Measurements from ENCODE around the gene IGF1R.

Gene IGF1R

GRCh38 chr15:98803228-98804056, 155.1 kb downstream of the IGF1R start:
- DNase-seq, result no peak

DNA sequence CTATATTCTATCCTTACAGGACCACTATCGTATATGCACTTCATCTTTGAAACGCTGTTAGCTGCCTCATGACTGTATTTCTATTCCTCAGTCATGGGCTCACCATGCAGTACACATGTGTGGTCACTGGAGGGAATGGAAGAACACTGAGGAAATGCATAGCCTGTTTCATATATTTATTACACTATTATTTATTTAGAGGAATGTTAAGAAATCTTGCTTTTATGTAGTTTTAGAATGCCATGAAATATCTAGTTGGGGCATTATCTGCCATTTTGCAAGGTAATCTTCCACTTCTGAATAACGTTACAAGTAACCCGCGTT, 155.7 kb downstream of the IGF1R start:
- no peak for DNase-seq

- DNase-seq, result no peak
Measured at GRCh38 chr15:98805434-98806274, 157.3 kb downstream of the IGF1R start.

- DNase-seq, result no peak
Measured at GRCh38 chr15:98806275-98806895, 158.0 kb downstream of the IGF1R start.

DNA sequence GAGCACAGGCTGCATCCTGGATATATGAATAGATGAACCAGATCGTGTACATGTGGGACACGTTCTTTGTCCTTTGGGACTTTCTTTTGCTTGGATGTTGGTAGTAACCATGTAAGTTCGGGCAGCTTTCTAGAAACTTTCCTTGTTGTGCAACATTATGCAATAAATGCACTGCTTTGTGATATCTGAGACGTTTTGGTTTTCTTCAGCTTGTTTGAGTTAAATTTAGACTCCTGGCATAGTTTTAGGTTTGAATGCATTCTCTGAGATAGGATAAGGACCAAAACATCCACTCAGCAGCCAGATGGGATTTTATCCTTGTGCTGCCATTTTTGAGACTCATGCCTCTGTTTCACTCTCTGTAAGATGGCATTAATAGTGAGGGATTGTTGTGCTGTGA, 158.9 kb downstream of the IGF1R start:
- DNase-seq, result no peak

DNA sequence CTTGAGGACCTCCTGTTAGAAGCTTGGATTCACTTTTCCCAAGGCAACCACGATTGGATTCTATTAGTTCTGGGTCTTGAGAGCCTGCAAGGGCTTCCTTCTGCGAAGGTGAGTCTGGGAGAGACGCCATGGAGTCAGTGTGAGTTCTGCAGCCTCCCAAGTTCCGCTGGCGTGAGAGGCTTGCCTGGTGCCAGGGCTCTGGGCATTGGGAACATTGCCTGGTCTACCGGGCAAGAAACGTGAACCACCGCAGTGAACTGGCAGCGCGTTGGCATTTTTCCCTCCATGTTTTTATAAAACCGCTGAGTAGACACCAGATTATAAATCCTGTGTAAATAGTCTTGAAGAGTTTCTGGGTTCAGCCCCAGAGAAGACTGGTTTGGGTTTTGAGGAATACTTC, 160.9 kb downstream of the IGF1R start:
- DNase-seq, result no peak

GRCh38 chr15:98812716-98813446, 164.5 kb downstream of the IGF1R start:
- DNase-seq, result no peak

- DNase-seq, result no peak
Measured at GRCh38 chr15:98813951-98814350, 165.6 kb downstream of the IGF1R start.

DNA sequence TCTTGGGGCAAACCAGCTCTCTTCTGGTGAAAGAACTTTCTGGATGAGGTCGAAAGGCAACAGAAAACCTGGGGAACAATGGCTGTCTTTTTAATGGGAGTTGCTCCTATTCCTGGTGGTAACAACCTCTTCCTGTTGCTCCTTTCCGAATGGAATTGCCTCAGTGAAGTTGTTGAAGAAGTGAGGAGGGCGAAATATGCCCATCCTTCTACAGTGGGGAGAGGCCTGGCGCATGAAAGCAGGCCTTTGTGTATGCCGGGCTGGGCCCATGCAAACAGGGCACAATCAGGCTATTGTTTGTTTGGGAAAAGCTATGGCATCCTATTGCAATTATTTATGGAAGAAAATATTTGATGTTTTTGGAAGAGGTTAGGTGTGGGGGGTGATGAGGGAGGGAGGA, 166.9 kb downstream of the IGF1R start:
- no peak for DNase-seq

- no peak for DNase-seq
Measured at GRCh38 chr15:98817745-98818144, 169.4 kb downstream of the IGF1R start.

- DNase-seq, result no peak
Measured at GRCh38 chr15:98823012-98823458, 174.7 kb downstream of the IGF1R start.

- DNase-seq, result no peak
Measured at GRCh38 chr15:98823616-98824015, 175.3 kb downstream of the IGF1R start.

GRCh38 chr15:98824595-98824994, 176.3 kb downstream of the IGF1R start:
- no peak for DNase-seq

DNA sequence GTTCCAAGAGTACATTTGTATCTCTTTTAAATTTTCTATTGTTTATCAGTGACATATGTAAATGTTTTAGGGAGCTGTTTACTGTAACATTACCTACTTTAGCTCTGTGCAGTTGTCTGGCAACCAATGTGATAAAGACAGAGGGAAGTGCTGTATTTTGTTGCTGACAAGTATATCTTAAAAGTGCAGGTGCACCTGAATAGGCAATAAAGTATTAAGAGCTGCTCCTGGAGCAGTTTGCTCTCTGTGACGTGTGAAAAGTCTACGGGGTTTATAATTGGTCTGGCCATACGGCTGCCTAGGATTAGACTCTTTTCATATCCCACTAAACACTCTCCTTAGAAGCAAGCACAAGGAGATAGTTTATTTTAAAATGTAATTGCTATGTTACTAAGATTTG, 178.3 kb downstream of the IGF1R start:
- no peak for DNase-seq

DNA sequence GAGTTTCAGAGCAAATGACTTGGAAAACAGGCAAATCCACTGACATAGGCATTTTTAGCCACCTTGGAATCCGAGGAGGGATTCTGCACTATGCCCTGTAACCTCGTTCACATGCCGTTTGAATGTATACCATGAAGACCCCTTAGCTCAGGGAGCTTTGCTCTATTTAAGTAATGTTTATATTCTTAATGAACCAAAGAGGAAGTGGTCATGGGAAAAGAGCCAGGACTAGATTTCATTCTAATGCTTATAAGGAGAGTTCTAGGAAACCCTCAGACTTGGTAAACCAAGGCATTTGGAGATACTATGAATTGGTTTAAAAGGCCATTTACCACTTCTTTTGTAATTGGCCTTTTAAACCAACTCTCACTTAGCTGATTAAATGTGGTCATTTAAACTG, 178.9 kb downstream of the IGF1R start:
- no peak for DNase-seq

- DNase-seq, result no peak
Measured at GRCh38 chr15:98830034-98830634, 181.8 kb downstream of the IGF1R start.

DNA sequence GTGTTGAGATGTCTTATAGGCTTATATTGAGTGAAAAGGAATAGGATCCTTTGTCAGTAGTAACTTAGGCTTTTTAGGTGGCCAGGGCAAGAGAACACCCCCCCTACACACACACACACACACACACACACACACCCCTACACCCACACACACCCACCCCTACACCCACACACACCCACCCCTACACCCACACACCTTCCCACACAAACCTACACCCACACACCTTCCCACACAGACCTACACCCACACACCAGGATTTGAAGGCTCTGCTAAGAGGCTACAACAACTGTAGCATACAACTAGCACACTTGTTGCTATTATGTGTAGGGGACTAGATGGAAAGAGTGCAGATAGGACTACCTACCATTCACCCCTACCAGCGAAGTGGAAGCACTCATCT, 186.6 kb downstream of the IGF1R start:
- DNase-seq, result no peak

GRCh38 chr15:98835876-98836275, 187.5 kb downstream of the IGF1R start:
- DNase-seq, result no peak

DNA sequence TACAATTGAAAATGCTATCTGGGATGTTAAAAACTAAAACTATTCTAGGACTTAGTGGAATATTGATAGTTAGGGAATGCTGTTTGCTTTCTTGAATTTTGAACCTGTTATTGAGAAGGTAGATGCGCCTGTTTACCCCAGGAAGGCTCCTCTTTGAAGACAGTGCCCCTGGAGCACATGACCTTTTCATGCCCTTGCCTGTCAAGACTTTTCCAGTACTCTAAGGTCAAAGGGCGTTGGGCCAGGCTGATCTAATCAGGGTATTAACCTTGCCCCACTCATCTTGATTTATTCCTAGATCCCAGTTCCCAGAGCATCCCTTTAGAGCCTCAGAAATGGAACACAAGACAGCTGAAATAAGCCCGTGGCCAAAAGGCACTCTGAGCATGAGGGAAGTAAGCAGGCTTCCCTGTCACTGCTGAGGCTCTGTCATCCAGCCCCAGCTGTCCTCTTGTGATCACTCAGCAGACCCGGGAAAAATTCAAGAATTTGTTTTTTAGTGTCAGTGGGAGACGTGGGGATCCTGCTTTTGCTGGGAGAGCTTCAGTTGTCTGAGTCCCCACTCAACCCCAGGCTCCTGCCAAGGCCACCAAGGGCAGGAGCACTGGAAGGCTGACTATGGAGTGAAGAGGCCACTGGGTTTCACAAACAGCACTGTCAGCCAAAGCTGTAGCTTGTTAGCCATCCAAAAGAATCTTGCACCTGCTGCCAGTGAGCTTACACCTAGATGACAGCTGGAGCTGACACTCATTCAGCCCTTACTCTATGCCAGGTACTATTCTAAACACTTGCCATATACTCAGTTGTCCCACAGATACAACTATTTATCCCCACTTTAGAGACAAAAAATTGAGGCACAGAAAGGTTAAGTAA, 190.3 kb downstream of the IGF1R start:
- DNase-seq, result no peak

DNA sequence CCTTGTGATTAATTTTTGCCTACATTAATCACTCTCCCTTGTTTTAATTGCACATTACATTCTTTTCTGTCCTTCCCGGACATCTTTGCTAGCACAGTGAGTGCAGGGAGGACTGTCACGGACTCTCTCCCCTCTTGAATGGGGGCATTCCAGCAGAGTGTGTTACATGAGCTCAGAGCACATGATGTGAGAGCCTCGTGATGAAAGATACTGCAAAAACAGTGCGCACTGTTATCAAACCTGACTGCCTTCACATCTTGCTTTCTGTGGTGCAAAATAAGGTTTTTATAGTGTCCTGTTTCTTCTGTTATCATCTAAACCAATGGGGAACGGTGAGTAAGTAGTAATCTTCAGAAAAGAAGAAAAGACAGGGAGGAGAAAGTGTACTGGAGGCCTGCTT, 191.7 kb downstream of the IGF1R start:
- DNase-seq, result no peak

- DNase-seq, result no peak
Measured at GRCh38 chr15:98841419-98841970, 193.2 kb downstream of the IGF1R start.

Measured in stimulated activated CD4-positive, alpha-beta T cell treated with anti-CD3 and anti-CD28 coated beads, Interleukin-4, amount 100 ng/mL, for 24 hours (primary cell).